Jurkat, Clone E6-1 (cell line): Measurements from ENCODE around the gene C12orf42. TPM values are rescaled to one million over a fixed set of nuclear protein-coding genes. Genes with fewer than 3 reads are reported as not detected.
A peak's percentile ranks its signal among the peaks of the same experiment; 100 is the strongest.

Experiments
- DNase-seq: peaks from one replicate; pipeline ENCODE4 v3.0.0-alpha.2; 2011; ENCODE audit warnings: low read depth, low spot score
- H3K4me3 ChIP-seq: 2 replicates; pipeline ENCODE4 v1.5.1; 2011; ENCODE audit warnings: mild to moderate bottlenecking, low read length, control low read depth, moderate library complexity
- polyA plus RNA-seq: library from polyadenylated mRNA; unstranded; fragments of >200 nt; gene quantifications from one replicate; pipeline ENCODE4 v1.2.1, GENCODE V29; 2012; ENCODE audit warnings: missing spikeins; ENCODE audit not compliant: insufficient read length, insufficient read depth

The C12orf42 gene
- not detected for polyA plus RNA-seq

- DNase-seq, result peak; percentile 71
- peak within 1 kb of the TSS; percentile 51 for H3K4me3 ChIP-seq
These were observed at the start of gene C12orf42 for GRCh38 chr12:103495469-103496456. Gene C12orf42 (minus strand): TSS chr12:103495968. CDS start chr12:103478426, 17,542 bp downstream.

GRCh38 chr12:103542078-103542477 lies 46.3 kb upstream of the C12orf42 start:
- DNase-seq, result no peak
- H3K4me3 ChIP-seq, result no peak overlapping the region

- no peak overlapping the region for H3K4me3 ChIP-seq
- DNase-seq, result no peak
These were observed 44.6 kb upstream of the C12orf42 start for GRCh38 chr12:103540319-103540718.

GRCh38 chr12:103538397-103538796 lies 42.6 kb upstream of the C12orf42 start:
- DNase-seq, result no peak
- H3K4me3 ChIP-seq, result no peak overlapping the region

GRCh38 chr12:103530307-103531066 lies 34.7 kb upstream of the C12orf42 start:
- no peak overlapping the region for H3K4me3 ChIP-seq
- DNase-seq, result no peak

GRCh38 chr12:103529306-103529705 lies 33.5 kb upstream of the C12orf42 start:
- no peak overlapping the region for H3K4me3 ChIP-seq

GRCh38 chr12:103524238-103524875 lies 28.6 kb upstream of the C12orf42 start:
- H3K4me3 ChIP-seq, result no peak overlapping the region
- DNase-seq, result no peak

More at GRCh38 chr12:103529306-103529705, 33.5 kb upstream of the C12orf42 start:
- no peak for DNase-seq

GRCh38 chr12:103523771-103524170 lies 28.0 kb upstream of the C12orf42 start:
- no peak for DNase-seq
- H3K4me3 ChIP-seq, result no peak overlapping the region

GRCh38 chr12:103520686-103521215 lies 25.0 kb upstream of the C12orf42 start:
- no peak for DNase-seq
- no peak overlapping the region for H3K4me3 ChIP-seq

GRCh38 chr12:103519632-103520031 lies 23.9 kb upstream of the C12orf42 start:
- no peak overlapping the region for H3K4me3 ChIP-seq

GRCh38 chr12:103518899-103519298 lies 23.1 kb upstream of the C12orf42 start:
- no peak overlapping the region for H3K4me3 ChIP-seq
- DNase-seq, result no peak

More at GRCh38 chr12:103519632-103520031, 23.9 kb upstream of the C12orf42 start:
- no peak for DNase-seq

- H3K4me3 ChIP-seq, result no peak overlapping the region
- DNase-seq, result no peak
These were observed 21.4 kb upstream of the C12orf42 start for GRCh38 chr12:103517161-103517560.

- no peak overlapping the region for H3K4me3 ChIP-seq
- no peak for DNase-seq
These were observed 19.6 kb upstream of the C12orf42 start for GRCh38 chr12:103515341-103515740.

GRCh38 chr12:103513875-103514274 lies 18.1 kb upstream of the C12orf42 start:
- H3K4me3 ChIP-seq, result no peak overlapping the region
- no peak for DNase-seq

GRCh38 chr12:103505371-103506236 lies 9.8 kb upstream of the C12orf42 start:
- no peak for DNase-seq
- no peak overlapping the region for H3K4me3 ChIP-seq

GRCh38 chr12:103504606-103505005 lies 8.8 kb upstream of the C12orf42 start:
- H3K4me3 ChIP-seq, result no peak overlapping the region
- DNase-seq, result no peak

- no peak overlapping the region for H3K4me3 ChIP-seq
- DNase-seq, result peak; percentile 49
These were observed 8.0 kb upstream of the C12orf42 start for GRCh38 chr12:103503546-103504480.
